Measurements from ENCODE around the gene DPP6. TPM values are rescaled to one million over a fixed set of nuclear protein-coding genes. Genes with fewer than 3 reads are reported as not detected.

The DPP6 gene
- total RNA-seq, 2 experiments from 2014 or later = not detected

DNA sequence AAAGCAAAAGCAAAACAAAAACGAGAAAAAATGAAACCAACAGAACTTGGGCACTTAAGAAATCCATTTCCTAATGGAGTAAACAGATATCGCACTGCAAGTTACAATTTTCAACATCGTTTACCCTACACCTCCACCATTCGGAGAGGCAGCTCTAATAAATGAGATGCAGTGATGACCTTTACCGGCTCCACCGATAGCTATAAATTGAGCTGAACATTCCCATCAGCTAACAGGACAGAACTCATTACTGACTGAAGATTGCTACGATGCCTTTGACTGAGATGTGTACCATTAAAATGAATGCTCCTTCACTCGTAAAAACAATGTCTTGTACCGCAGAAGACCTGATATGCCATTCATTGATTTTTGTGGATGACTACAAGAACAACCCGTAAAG, 465.6 kb downstream of the DPP6 start:
- no peaks in the 10 kb centered on the region for H3K27me3 Mint-ChIP-seq
- ChIA-PET POLR2A (no interaction called here), CTCF (no interaction called here)
- DNase-seq = no peak
- H3K36me3 Mint-ChIP-seq (ENCODE audit: low read depth) = no peaks in the 10 kb centered on the region
- H3K27ac Mint-ChIP-seq = no peak overlapping the region
- H3K4me1 Mint-ChIP-seq = no peaks in the 10 kb centered on the region
- no peak overlapping the region for H3K4me3 Mint-ChIP-seq
- H3K9me3 Mint-ChIP-seq = no peaks in the 10 kb centered on the region

DNA sequence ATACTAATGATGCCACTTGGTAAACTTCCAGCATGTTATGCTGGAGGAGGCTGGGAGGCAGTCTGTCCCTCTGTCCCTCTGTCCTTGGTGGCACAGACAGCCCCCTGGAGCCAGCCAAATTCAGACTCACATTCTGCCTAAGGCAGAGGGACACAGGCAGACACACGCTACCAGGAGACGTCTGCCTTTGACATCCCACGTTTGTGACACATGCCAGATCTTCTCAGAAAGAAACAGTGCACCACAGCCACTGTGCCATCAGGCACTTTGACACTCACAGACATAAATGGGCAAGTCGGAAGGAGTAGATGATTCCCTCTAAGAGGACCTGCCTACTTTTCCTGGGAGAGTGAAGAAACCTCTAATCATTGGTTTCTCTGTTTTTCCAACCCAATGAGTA, 467.0 kb downstream of the DPP6 start:
- Mint-ChIP-seq H3K4me1 (no peaks in the 10 kb centered on the region), H3K27ac (no peak overlapping the region), H3K36me3 (ENCODE audit: low read depth) (no peaks in the 10 kb centered on the region), H3K9me3 (no peaks in the 10 kb centered on the region), H3K4me3 (no peak overlapping the region), H3K27me3 (no peaks in the 10 kb centered on the region)
- ChIA-PET POLR2A (no interaction called here), CTCF (no interaction called here)
- no peak for DNase-seq

GRCh38 chr7:154530136-154530535, 477.9 kb downstream of the DPP6 start:
- Mint-ChIP-seq H3K36me3 (ENCODE audit: low read depth) (no peaks in the 10 kb centered on the region), H3K4me1 (no peaks in the 10 kb centered on the region), H3K27me3 (no peaks in the 10 kb centered on the region), H3K9me3 (peaks cover 4% of the 10 kb centered on the region), H3K4me3 (no peak overlapping the region), H3K27ac (no peak overlapping the region)
- POLR2A ChIA-PET = no interaction called here
- CTCF ChIA-PET = no interaction called here
- no peak for DNase-seq

DNA sequence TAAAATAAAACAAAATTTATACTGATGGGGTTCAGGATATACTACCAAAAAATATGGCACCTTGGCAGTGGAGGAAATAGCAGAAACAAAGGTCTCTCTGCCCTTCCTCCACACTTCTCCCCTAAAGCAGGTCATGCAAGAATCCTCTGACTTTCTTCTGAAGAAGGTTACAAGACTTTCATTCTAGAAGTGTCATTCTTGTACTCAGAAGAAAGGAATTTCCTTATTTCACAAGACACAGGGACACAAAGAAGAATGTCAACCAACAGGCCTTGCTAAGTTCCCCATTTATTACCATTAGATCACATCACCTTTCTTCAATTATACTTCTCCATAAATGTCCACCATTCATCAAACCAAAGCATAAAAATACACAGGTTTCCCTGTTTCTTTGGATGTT, 480.6 kb downstream of the DPP6 start:
- no peaks in the 10 kb centered on the region for H3K27me3 Mint-ChIP-seq
- no peak overlapping the region for H3K4me3 Mint-ChIP-seq
- H3K9me3 Mint-ChIP-seq = peaks cover 4% of the 10 kb centered on the region
- no peak for DNase-seq
- H3K27ac Mint-ChIP-seq = no peak overlapping the region
- H3K36me3 Mint-ChIP-seq (ENCODE audit: low read depth) = no peaks in the 10 kb centered on the region
- POLR2A ChIA-PET = no interaction called here
- no peaks in the 10 kb centered on the region for H3K4me1 Mint-ChIP-seq
- CTCF ChIA-PET = no interaction called here

GRCh38 chr7:154540596-154540995, 488.4 kb downstream of the DPP6 start:
- H3K4me3 Mint-ChIP-seq = no peak overlapping the region
- ChIA-PET CTCF (no interaction called here), POLR2A (no interaction called here)
- DNase-seq = no peak
- H3K4me1 Mint-ChIP-seq = peaks cover 4% of the 10 kb centered on the region
- H3K27me3 Mint-ChIP-seq = no peaks in the 10 kb centered on the region
- H3K36me3 Mint-ChIP-seq (ENCODE audit: low read depth) = no peaks in the 10 kb centered on the region
- no peaks in the 10 kb centered on the region for H3K9me3 Mint-ChIP-seq
- no peak overlapping the region for H3K27ac Mint-ChIP-seq

- H3K4me1 Mint-ChIP-seq = peaks cover 4% of the 10 kb centered on the region
- no peak for DNase-seq
- ChIA-PET CTCF (no interaction called here), POLR2A (no interaction called here)
- no peaks in the 10 kb centered on the region for H3K9me3 Mint-ChIP-seq
- no peaks in the 10 kb centered on the region for H3K36me3 Mint-ChIP-seq (ENCODE audit: low read depth)
- H3K4me3 Mint-ChIP-seq = no peak overlapping the region
- no peaks in the 10 kb centered on the region for H3K27me3 Mint-ChIP-seq
- no peak overlapping the region for H3K27ac Mint-ChIP-seq
These were observed 489.4 kb downstream of the DPP6 start for GRCh38 chr7:154541606-154542005.

GRCh38 chr7:154546946-154547587, 494.9 kb downstream of the DPP6 start:
- POLR2A ChIA-PET = no interaction called here
- CTCF ChIA-PET = interaction anchor here (0.6 kb wide), 1 partner anchor 81 kb away, joined by 4 read pairs; no protein-coding TSS in a partner anchor
- Mint-ChIP-seq H3K27ac (no peak overlapping the region), H3K36me3 (ENCODE audit: low read depth) (no peaks in the 10 kb centered on the region), H3K4me3 (no peak overlapping the region), H3K9me3 (peaks cover 5% of the 10 kb centered on the region), H3K27me3 (no peaks in the 10 kb centered on the region), H3K4me1 (no peaks in the 10 kb centered on the region)
- DNase-seq = no peak

DNA sequence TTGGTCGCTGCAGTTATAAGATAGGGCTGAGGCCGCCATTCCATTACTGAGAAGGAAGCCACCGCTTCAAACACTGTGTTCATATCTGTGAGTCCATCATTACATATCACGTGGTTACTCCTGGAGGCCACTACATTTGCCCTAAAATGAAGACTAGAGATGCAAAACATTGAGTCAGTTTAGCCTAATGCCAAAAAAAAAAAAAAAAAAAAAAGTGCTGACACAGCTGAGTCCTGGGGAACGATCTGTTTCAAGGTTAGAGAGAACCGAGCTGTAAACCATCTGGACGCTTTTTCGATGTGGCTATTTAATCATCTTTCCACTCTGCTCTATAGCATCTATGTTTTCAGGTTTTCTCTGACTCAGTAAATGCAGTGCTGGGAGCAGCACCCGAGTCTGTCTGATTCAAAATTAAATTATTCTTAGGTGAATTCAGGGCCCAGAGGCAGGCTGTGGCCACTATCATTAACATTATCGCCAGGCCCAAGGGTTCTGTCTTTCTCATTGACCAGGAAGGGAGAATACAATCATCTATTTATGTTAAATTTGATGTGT, 501.6 kb downstream of the DPP6 start:
- no peak overlapping the region for H3K4me3 Mint-ChIP-seq
- CTCF ChIA-PET = no interaction called here

DNA sequence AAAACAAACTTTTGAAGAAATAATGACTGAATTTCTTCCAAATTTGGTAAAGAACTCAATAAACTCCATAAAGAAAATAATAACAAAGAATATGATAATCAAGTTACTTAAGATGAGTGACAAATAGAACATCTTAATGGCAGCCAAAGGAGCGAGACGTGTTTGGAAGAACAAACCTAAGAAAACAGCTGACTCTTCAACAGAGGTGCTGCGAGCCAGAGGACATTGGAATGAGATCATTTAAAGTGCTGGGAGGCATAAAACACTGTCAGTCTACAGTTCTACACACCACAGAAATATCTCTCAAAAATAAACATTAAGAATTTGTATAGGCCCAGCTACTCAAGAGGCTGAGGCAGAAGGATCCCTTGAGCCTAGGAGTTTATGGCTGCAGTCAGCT, 507.3 kb downstream of the DPP6 start:
- no peaks in the 10 kb centered on the region for H3K36me3 Mint-ChIP-seq (ENCODE audit: low read depth)
- CTCF ChIA-PET = no interaction called here
- H3K27ac Mint-ChIP-seq = no peak overlapping the region
- POLR2A ChIA-PET = no interaction called here
- no peak overlapping the region for H3K4me3 Mint-ChIP-seq
- H3K27me3 Mint-ChIP-seq = no peaks in the 10 kb centered on the region
- H3K4me1 Mint-ChIP-seq = no peaks in the 10 kb centered on the region
- no peak for DNase-seq
- peaks cover 3% of the 10 kb centered on the region for H3K9me3 Mint-ChIP-seq

More for the DNA sequence above, 501.6 kb downstream of the DPP6 start:
- POLR2A ChIA-PET = no interaction called here
- no peak for DNase-seq
- Mint-ChIP-seq H3K4me1 (no peaks in the 10 kb centered on the region), H3K27ac (no peak overlapping the region), H3K36me3 (ENCODE audit: low read depth) (no peaks in the 10 kb centered on the region), H3K27me3 (no peaks in the 10 kb centered on the region), H3K9me3 (peaks cover 7% of the 10 kb centered on the region)

DNA sequence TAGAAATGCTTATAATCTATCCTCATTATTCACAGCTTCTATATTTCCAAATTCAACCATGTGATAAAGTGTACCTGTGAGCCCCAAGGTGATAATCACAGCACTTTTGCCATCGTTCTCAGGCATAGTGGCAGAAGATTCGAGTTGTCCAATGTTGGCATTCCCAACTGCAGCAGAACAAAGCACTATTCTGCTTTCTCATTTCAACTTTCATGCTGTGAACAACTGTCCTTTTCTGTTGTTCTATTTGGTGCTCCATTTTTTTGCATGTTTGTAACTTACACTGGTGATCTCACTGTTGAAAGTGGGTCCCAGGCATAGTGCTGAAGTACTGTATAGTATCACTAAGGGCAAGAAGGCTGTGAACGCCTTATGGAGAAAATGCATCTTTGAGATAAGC, 512.5 kb downstream of the DPP6 start:
- H3K4me3 Mint-ChIP-seq = no peak overlapping the region
- ChIA-PET CTCF (no interaction called here), POLR2A (no interaction called here)
- H3K9me3 Mint-ChIP-seq = peaks cover 2% of the 10 kb centered on the region
- no peaks in the 10 kb centered on the region for H3K27me3 Mint-ChIP-seq
- no peaks in the 10 kb centered on the region for H3K36me3 Mint-ChIP-seq (ENCODE audit: low read depth)
- no peak for DNase-seq
- no peak overlapping the region for H3K27ac Mint-ChIP-seq
- H3K4me1 Mint-ChIP-seq = no peaks in the 10 kb centered on the region

DNA sequence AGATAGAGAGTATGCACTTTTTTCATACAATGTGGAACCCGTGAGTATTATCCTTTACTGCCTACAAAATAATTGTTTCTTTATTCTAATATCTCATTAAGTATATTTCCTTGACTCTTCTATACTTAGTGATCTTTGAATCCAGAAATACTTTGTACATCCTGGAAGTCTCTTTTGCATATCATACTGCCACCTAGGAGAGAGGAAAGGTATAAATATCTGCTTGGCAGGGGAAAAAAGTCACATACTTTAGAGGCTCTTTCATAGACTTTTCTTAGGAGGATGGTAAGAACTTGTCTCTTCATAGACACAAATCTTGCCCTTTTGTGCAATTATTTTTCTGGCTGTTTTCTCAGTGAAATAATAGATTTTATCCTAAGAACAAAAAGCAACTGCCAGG, 514.7 kb downstream of the DPP6 start:
- Mint-ChIP-seq H3K4me3 (no peak overlapping the region), H3K36me3 (ENCODE audit: low read depth) (no peaks in the 10 kb centered on the region), H3K4me1 (no peaks in the 10 kb centered on the region), H3K27ac (no peak overlapping the region), H3K27me3 (no peaks in the 10 kb centered on the region), H3K9me3 (peaks cover 2% of the 10 kb centered on the region)
- ChIA-PET POLR2A (no interaction called here), CTCF (no interaction called here)
- DNase-seq = no peak

DNA sequence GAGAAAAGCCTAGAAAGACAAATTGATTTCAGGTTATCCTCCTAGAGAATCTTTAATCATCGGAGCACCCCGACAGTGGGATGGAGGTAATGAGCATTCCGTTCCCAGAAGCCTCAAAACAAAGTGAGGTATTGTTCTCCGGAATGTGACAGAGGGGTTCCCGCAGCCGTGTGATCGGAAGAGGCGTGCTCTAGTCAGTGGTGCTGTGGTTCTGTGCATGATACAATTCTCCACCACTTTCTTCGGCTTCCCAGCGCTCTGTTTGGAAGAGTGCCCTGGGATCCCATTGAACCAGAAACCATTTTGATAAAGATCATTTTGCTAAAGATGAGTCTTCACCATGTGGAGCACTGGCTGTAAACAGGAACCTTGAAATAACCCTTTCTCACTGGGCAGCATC, 516.1 kb downstream of the DPP6 start:
- CTCF ChIA-PET = interaction anchor here (0.9 kb wide), 1 partner anchor 12 kb away, joined by 3 read pairs; no protein-coding TSS in a partner anchor
- no peak overlapping the region for H3K4me3 Mint-ChIP-seq
- H3K27ac Mint-ChIP-seq = no peak overlapping the region

DNA sequence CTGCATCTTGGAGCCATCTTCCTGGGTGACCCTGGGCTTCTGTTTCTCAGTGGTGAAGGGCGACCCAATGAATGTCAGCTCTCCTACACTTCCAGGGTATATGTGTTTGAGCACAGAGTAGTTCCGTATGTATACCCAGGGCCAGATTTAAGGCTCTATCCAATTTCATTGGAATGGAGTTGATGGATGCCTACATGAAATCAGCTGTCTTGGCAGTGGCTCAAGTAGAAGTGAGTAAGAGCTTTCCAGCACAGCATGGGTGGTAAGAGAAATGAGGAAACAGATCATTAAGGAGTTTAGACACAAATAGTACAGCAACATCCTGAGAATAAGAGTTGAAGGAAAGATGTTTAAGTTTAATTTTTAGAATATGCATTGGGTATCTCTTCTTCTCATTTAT, 517.7 kb downstream of the DPP6 start:
- Mint-ChIP-seq H3K9me3 (peaks cover 2% of the 10 kb centered on the region), H3K36me3 (ENCODE audit: low read depth) (no peaks in the 10 kb centered on the region), H3K4me3 (no peak overlapping the region), H3K27me3 (no peaks in the 10 kb centered on the region), H3K27ac (no peak overlapping the region), H3K4me1 (no peaks in the 10 kb centered on the region)
- CTCF ChIA-PET = no interaction called here
- POLR2A ChIA-PET = no interaction called here
- DNase-seq = no peak

More for the DNA sequence above, 516.1 kb downstream of the DPP6 start:
- no peaks in the 10 kb centered on the region for H3K4me1 Mint-ChIP-seq
- no peaks in the 10 kb centered on the region for H3K36me3 Mint-ChIP-seq (ENCODE audit: low read depth)
- no peak for DNase-seq
- H3K9me3 Mint-ChIP-seq = peaks cover 2% of the 10 kb centered on the region
- POLR2A ChIA-PET = no interaction called here
- no peaks in the 10 kb centered on the region for H3K27me3 Mint-ChIP-seq

DNA sequence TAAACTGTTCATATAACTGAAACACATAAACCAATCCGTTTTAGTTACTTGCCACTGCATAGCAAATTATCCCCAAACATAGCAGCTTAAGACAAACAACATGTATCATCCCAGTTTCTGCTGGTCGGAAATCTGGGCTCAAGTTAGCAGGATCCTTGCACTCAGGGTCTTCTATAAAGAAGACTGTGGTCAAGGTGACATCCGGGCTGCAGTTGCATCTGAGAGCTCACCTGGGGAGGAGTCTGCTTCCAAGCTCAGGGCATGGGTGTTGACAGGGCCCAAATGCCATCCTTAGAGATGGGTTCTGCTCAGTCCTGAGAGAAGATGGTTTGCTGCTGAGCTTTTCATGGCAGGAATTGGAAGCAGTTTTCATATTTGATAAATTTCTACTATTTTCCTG, 519.6 kb downstream of the DPP6 start:
- Mint-ChIP-seq H3K4me3 (no peak overlapping the region), H3K36me3 (ENCODE audit: low read depth) (no peaks in the 10 kb centered on the region), H3K4me1 (no peaks in the 10 kb centered on the region), H3K27me3 (no peaks in the 10 kb centered on the region), H3K27ac (no peak overlapping the region), H3K9me3 (no peaks in the 10 kb centered on the region)
- ChIA-PET CTCF (no interaction called here), POLR2A (no interaction called here)
- DNase-seq = no peak

All from activated CD4-positive, alpha-beta T cell treated with anti-CD3 and anti-CD28 coated beads, Interleukin-2, amount 10 ng/mL, durations not matched to agents 7 days and 5 days (primary cell).